BJ (cell line): ENCODE measurements around the gene CALY. TPM values are rescaled to one million over a fixed set of nuclear protein-coding genes. Genes with fewer than 3 reads are reported as not detected.

ENCODE experiments used
- CTCF ChIA-PET: fragments of 350-600 bp; formaldehyde crosslinking; extraction: SDS; loops from one replicate; lab custom pipeline; 2021; ENCODE audit warnings: antibody characterized with exemption, inconsistent platforms; lab: Yijun Ruan, JAX
- POLR2A ChIA-PET: fragments of 300-600 bp; sonication (Branson Sonifier 250); formaldehyde crosslinking; extraction: SDS; loops from one replicate; lab custom pipeline; 2021; ENCODE audit warnings: antibody characterized with exemption; lab: Charles Lee
- DNase-seq: peaks from one replicate; pipeline ENCODE4 v3.0.0-alpha.2; 2011; ENCODE audit warnings: low read depth
- H3K27me3 ChIP-seq: 2 replicates; pipeline ENCODE4 v1.6.0; 2011; ENCODE audit warnings: low read length; ENCODE audit not compliant: control insufficient read depth, insufficient read depth
- H3K36me3 ChIP-seq: 2 replicates; pipeline ENCODE4 v1.5.1; 2011; ENCODE audit warnings: low read length; ENCODE audit not compliant: control insufficient read depth, insufficient read depth
- H3K4me3 ChIP-seq: 2 replicates; pipeline ENCODE4 v1.5.1; 2011; ENCODE audit warnings: low read depth, mild to moderate bottlenecking, control low read depth, low read length
- CTCF ChIP-seq: IDR thresholded peaks from 2 replicates; pipeline ENCODE4 v1.5.1; 2011; ENCODE audit warnings: low read depth, mild to moderate bottlenecking, control low read depth, inconsistent platforms, low read length, moderate library complexity; ENCODE audit not compliant: insufficient read depth
- polyA plus RNA-seq: library from polyadenylated mRNA; depleted of rRNA; stranded (reverse); fragments of >200 nt; gene quantifications from 2 replicates; pipeline ENCODE4 v1.2.3, GENCODE V29; 2011

CALY gene
- polyA plus RNA-seq, 1 experiment: 0.91 TPM

- ChIA-PET POLR2A (no interaction called here), CTCF (interaction anchor here (1.0 kb wide), 1 partner anchor 10 kb away, joined by 3 read pairs; no protein-coding TSS in a partner anchor)
- no peak for DNase-seq
- no peak for TF ChIP-seq CTCF
- peaks cover 56% of the 10 kb centered on the region for H3K36me3 ChIP-seq
- no peaks in the 10 kb centered on the region for H3K27me3 ChIP-seq
- no peak overlapping the region for H3K4me3 ChIP-seq
These were observed 48.7 kb downstream of the CALY start for GRCh38 chr10:133287832-133288500.

GRCh38 chr10:133286366-133286765 lies 50.3 kb downstream of the CALY start:
- Histone ChIP-seq H3K36me3 (peaks cover 65% of the 10 kb centered on the region), H3K4me3 (no peak overlapping the region), H3K27me3 (no peaks in the 10 kb centered on the region)
- ChIA-PET POLR2A (no interaction called here), CTCF (no interaction called here)
- no peak for TF ChIP-seq CTCF
- DNase-seq: no peak

- Histone ChIP-seq H3K27me3 (no peaks in the 10 kb centered on the region), H3K36me3 (peaks cover 66% of the 10 kb centered on the region), H3K4me3 (no peak overlapping the region)
- ChIA-PET CTCF (interaction anchor here (0.9 kb wide), 1 partner anchor 8 kb away, joined by 3 read pairs; no protein-coding TSS in a partner anchor), POLR2A (no interaction called here)
- no peak for DNase-seq
- no peak for TF ChIP-seq CTCF
These were observed 51.5 kb downstream of the CALY start for GRCh38 chr10:133285217-133285616.

GRCh38 chr10:133283931-133284330 lies 52.8 kb downstream of the CALY start:
- no peak overlapping the region for H3K4me3 ChIP-seq
- ChIA-PET POLR2A (no interaction called here), CTCF (interaction anchor here (0.7 kb wide), 2 partner anchors 14 to 840 kb away, joined by 3 read pairs; no protein-coding TSS in a partner anchor)
- TF ChIP-seq CTCF: no peak
- no peaks in the 10 kb centered on the region for H3K27me3 ChIP-seq
- no peak for DNase-seq
- peaks cover 64% of the 10 kb centered on the region for H3K36me3 ChIP-seq

GRCh38 chr10:133282846-133283390 lies 53.8 kb downstream of the CALY start:
- TF ChIP-seq CTCF: no peak
- Histone ChIP-seq H3K4me3 (no peak overlapping the region), H3K27me3 (no peaks in the 10 kb centered on the region), H3K36me3 (peaks cover 54% of the 10 kb centered on the region)
- ChIA-PET POLR2A (no interaction called here), CTCF (interaction anchor here (0.6 kb wide), 1 partner anchor 132 kb away, joined by 3 read pairs; no protein-coding TSS in a partner anchor)
- no peak for DNase-seq
